ENCODE results near the gene RYR2.

DNA sequence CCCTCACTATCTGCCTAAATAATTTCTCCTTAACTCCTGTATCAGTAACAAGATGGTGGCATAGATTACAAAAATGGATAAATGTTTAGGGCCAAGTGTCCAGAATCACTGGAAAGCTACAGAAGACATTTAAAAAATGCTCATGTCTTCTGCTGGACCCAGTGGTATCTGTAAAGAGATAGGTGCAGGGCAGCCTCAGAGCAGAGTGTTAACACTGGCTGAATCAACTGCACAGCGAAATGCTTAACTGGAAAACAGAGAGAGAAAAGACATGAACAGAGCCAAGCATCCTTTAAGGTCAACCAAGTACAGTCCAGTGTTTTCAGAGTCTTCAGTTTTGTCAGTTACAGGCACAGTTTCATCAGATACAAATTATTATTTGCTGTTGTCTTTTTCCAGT, 429.4 kb downstream of the RYR2 start:
- TF ChIP-seq, protein P1, sequence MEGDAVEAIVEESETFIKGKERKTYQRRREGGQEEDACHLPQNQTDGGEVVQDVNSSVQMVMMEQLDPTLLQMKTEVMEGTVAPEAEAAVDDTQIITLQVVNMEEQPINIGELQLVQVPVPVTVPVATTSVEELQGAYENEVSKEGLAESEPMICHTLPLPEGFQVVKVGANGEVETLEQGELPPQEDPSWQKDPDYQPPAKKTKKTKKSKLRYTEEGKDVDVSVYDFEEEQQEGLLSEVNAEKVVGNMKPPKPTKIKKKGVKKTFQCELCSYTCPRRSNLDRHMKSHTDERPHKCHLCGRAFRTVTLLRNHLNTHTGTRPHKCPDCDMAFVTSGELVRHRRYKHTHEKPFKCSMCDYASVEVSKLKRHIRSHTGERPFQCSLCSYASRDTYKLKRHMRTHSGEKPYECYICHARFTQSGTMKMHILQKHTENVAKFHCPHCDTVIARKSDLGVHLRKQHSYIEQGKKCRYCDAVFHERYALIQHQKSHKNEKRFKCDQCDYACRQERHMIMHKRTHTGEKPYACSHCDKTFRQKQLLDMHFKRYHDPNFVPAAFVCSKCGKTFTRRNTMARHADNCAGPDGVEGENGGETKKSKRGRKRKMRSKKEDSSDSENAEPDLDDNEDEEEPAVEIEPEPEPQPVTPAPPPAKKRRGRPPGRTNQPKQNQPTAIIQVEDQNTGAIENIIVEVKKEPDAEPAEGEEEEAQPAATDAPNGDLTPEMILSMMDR (IDR thresholded peaks at IDR 0.05): no peak
- TF ChIP-seq POLR2A (IDR thresholded peaks at IDR 0.05): no peak
